A549 (cell line): ENCODE measurements around the gene LTBP4.

Experiments
- BHLHE40 ChIP-seq: IDR thresholded peaks from 2 replicates; pipeline ENCODE4 v1.6.1; 2012; ENCODE audit warnings: low read depth, low read length, inconsistent platforms
- CTCF ChIP-seq: fragments of >200 bp; sonication (Bioruptor Twin); formaldehyde crosslinking; IDR thresholded peaks from 3 replicates; pipeline ENCODE4 v1.5.1; 2016
- MYC ChIP-seq: IDR thresholded peaks from 2 replicates; pipeline ENCODE4 v1.6.1; 2012; ENCODE audit warnings: mild to moderate bottlenecking, inconsistent platforms, low read length, improper control_type of control experiment, borderline replicate concordance
- RAD21 ChIP-seq, 2 experiments: fragments of >200 bp in 1 of 2; sonication (Bioruptor Twin) in 1 of 2; formaldehyde crosslinking in 1 of 2; IDR thresholded peaks in 1 of 2; conservative IDR thresholded peaks in 1 of 2; 2 replicates in 1 of 2; 3 replicates in 1 of 2; pipeline ENCODE4 v1.6.1; 2012 to 2018; ENCODE audit warnings: inconsistent platforms in 1 of 2
- RNF2 ChIP-seq: fragments of 200-600 bp; sonication (generic); IDR thresholded peaks from 2 replicates; pipeline ENCODE4 v1.6.1; 2016; ENCODE audit warnings: low read depth, mild to moderate bottlenecking, antibody characterized with exemption, moderate library complexity, borderline replicate concordance

- no peak for TF ChIP-seq RNF2
- TF ChIP-seq RAD21 (conservative IDR thresholded peaks at IDR 0.05 in 1 of 2, IDR thresholded peaks at IDR 0.05 in 1 of 2), result no peak
- no peak for TF ChIP-seq CTCF
- no peak for TF ChIP-seq BHLHE40
- TF ChIP-seq MYC, result no peak
These were observed 71.6 kb downstream of the LTBP4 start for GRCh38 chr19:40672573-40673299.
